ENCODE measurements around the gene PHF8.

DNA sequence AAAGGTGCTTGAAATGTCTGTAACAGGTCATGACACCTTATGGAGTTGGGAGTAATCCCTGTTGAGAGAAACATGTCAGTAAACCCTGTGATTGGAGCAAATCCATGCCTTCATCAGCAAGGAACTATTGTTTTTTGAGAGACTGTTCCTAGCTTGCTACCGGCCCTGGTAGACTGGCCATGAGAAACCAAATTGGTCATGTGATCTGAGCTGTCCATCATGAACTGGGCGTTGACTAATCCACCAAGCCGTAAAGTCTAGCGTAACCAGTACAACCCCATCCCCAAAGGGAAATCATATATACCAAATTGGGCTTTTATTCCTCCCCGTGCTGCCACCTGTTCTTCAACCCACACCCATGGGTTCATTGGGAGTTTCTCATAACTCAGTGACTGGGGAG lies 143.7 kb downstream of the PHF8 start:
- TF ChIP-seq, protein P1, sequence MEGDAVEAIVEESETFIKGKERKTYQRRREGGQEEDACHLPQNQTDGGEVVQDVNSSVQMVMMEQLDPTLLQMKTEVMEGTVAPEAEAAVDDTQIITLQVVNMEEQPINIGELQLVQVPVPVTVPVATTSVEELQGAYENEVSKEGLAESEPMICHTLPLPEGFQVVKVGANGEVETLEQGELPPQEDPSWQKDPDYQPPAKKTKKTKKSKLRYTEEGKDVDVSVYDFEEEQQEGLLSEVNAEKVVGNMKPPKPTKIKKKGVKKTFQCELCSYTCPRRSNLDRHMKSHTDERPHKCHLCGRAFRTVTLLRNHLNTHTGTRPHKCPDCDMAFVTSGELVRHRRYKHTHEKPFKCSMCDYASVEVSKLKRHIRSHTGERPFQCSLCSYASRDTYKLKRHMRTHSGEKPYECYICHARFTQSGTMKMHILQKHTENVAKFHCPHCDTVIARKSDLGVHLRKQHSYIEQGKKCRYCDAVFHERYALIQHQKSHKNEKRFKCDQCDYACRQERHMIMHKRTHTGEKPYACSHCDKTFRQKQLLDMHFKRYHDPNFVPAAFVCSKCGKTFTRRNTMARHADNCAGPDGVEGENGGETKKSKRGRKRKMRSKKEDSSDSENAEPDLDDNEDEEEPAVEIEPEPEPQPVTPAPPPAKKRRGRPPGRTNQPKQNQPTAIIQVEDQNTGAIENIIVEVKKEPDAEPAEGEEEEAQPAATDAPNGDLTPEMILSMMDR (IDR thresholded peaks at IDR 0.05): no peak
- no peak for TF ChIP-seq ZFX (IDR thresholded peaks at IDR 0.05; ENCODE audit: borderline replicate concordance)
